B cell (primary cell): Measurements from ENCODE around the gene ATAD2B. TPM values are rescaled to one million over a fixed set of nuclear protein-coding genes. Genes with fewer than 3 reads are reported as not detected.

ENCODE experiments used
- ATAC-seq: fragments of 200-7000 bp; cut with Tn5 transposase; one replicate; pipeline ENCODE4 v1.10.0; 2021; ENCODE audit warnings: low read depth, mild to moderate bottlenecking, moderate number of reproducible peaks, moderate library complexity
- CTCF ChIA-PET: fragments of 350-600 bp; sonication (Branson Sonifier 250); formaldehyde crosslinking; loops from one replicate; lab custom pipeline; 2021; ENCODE audit warnings: antibody characterized with exemption, inconsistent platforms; lab: Charles Lee
- POLR2A ChIA-PET: fragments of 350-600 bp; sonication (Branson Sonifier 250); formaldehyde crosslinking; loops from one replicate; lab custom pipeline; 2021; ENCODE audit warnings: antibody characterized with exemption; lab: Charles Lee
- DNase-seq: peaks from one replicate; pipeline ENCODE4 v3.0.0; 2013
- H2AFZ ChIP-seq: 2 replicates; pipeline ENCODE4 v1.6.1; 2012; ENCODE audit warnings: mild to moderate bottlenecking, low read depth, low read length; ENCODE audit not compliant: insufficient read depth, poor library complexity, severe bottlenecking
- H3K27ac ChIP-seq, 2 donors: 1 replicate in 1 of 2; 2 replicates in 1 of 2; pipeline ENCODE4 v1.5.1; 2012 to 2013; ENCODE audit warnings: low read length in 2 of 2, mild to moderate bottlenecking in 2 of 2, moderate library complexity in 1 of 2
- H3K27me3 ChIP-seq, 4 experiments: fragments of 200-600 bp in 1 of 4; sonication (generic) in 1 of 4; replicated peaks in 1 of 4; 1 replicate in 2 of 4; 2 replicates in 2 of 4; pipeline versions ENCODE4 v1.6.1 to v1.7.0; 2013 to 2016; ENCODE audit warnings: low read length in 3 of 4, mild to moderate bottlenecking in 2 of 4, mixed read lengths in 1 of 4, moderate library complexity in 1 of 4; ENCODE audit not compliant: insufficient read depth in 4 of 4, control insufficient read depth in 3 of 4; ENCODE audit errors: control extremely low read depth in 1 of 4
- H3K36me3 ChIP-seq, 2 experiments: replicated peaks in 1 of 2; 1 replicate in 1 of 2; 2 replicates in 1 of 2; pipeline versions ENCODE4 v1.6.1 to v1.7.1; 2013; ENCODE audit warnings: low read length in 1 of 2; ENCODE audit not compliant: insufficient read depth in 2 of 2, control insufficient read depth in 1 of 2; ENCODE audit errors: control extremely low read depth in 1 of 2, extremely low read depth in 1 of 2
- H3K4me1 ChIP-seq, 2 donors: fragments of 200-600 bp in 1 of 2; sonication (generic) in 1 of 2; 1 replicate in 1 of 2; 2 replicates in 1 of 2; pipeline versions ENCODE4 v1.5.1 to v1.6.1; 2013 to 2017; ENCODE audit warnings: low read length in 2 of 2; ENCODE audit not compliant: control insufficient read depth in 2 of 2, insufficient read depth in 2 of 2
- H3K4me2 ChIP-seq: replicated peaks from 2 replicates; pipeline ENCODE3; 2012; ENCODE audit warnings: mild to moderate bottlenecking, low read depth, low read length; ENCODE audit not compliant: poor library complexity, severe bottlenecking
- H3K4me3 ChIP-seq, 5 experiments: fragments of 200-600 bp in 1 of 5; sonication (generic) in 1 of 5; 1 replicate in 3 of 5; 2 replicates in 2 of 5; pipeline versions ENCODE4 v1.5.1 to v1.7.0; 2011 to 2016; ENCODE audit warnings: low read length in 4 of 5, mild to moderate bottlenecking in 4 of 5, low read depth in 2 of 5, control low read depth in 1 of 5, moderate library complexity in 1 of 5; ENCODE audit not compliant: insufficient read depth in 1 of 5; ENCODE audit errors: control extremely low read depth in 1 of 5, extremely low read depth in 1 of 5
- H3K79me2 ChIP-seq: fragments of 200-600 bp; sonication (generic); one replicate; pipeline ENCODE4 v1.6.0; 2016; ENCODE audit warnings: low read length; ENCODE audit not compliant: control insufficient read depth, insufficient read depth
- H3K9ac ChIP-seq: fragments of 200-600 bp; sonication (generic); 2 replicates; pipeline ENCODE4 v1.6.1; 2017; ENCODE audit warnings: mild to moderate bottlenecking, low read length, moderate library complexity
- H3K9me3 ChIP-seq, 3 donors: one replicate each; pipeline versions ENCODE4 v1.6.1 to v1.7.1; 2013; ENCODE audit warnings: low read length in 2 of 3; ENCODE audit not compliant: control insufficient read depth in 2 of 3, insufficient read depth in 1 of 3; ENCODE audit errors: control extremely low read depth in 1 of 3
- H4K20me1 ChIP-seq: 2 replicates; pipeline ENCODE4 v1.6.0; 2012; ENCODE audit warnings: mild to moderate bottlenecking, low read length; ENCODE audit not compliant: insufficient read depth, control insufficient read depth, poor library complexity, severe bottlenecking
- H3K27ac Mint-ChIP-seq: one replicate; pipeline ENCODE4 v1.8.0; 2021; ENCODE audit warnings: mixed read lengths
- H3K27me3 Mint-ChIP-seq: one replicate; pipeline ENCODE4 v1.8.0; 2021; ENCODE audit warnings: mixed read lengths
- H3K4me1 Mint-ChIP-seq: one replicate; pipeline ENCODE4 v1.8.0; 2021; ENCODE audit warnings: mixed read lengths
- H3K4me3 Mint-ChIP-seq: one replicate; pipeline ENCODE4 v1.8.0; 2021; ENCODE audit warnings: mixed read lengths
- H3K9me3 Mint-ChIP-seq: one replicate; pipeline ENCODE4 v1.8.0; 2022; ENCODE audit warnings: mixed read lengths; ENCODE audit not compliant: insufficient read depth
- EZH2 ChIP-seq: IDR thresholded peaks from 2 replicates; pipeline ENCODE4 v1.6.1; 2012; ENCODE audit warnings: borderline replicate concordance, low read depth, mild to moderate bottlenecking, moderate library complexity, low read length; ENCODE audit not compliant: insufficient read depth, poor library complexity, severe bottlenecking
- WGBS: methylation state at CpG from one replicate; pipeline ENCODE4 v1.1.5; 2013; ENCODE audit warnings: missing lambda C conversion rate; ENCODE audit not compliant: insufficient coverage; 5-methylcytosine and 5-hydroxymethylcytosine counted together
- intact Hi-C: fragments of 100-400 bp; cut with micrococcal nuclease; formaldehyde crosslinking; loops from one replicate; pipeline ENCODE4 v1.10.0; 2022
- polyA plus RNA-seq: library from polyadenylated mRNA; depleted of rRNA; stranded (reverse); fragments of >200 nt; gene quantifications from 2 replicates; pipeline ENCODE4 v1.2.3, GENCODE V29; 2012
- total RNA-seq, 2 donors: library from RNA; stranded (reverse); fragments of 120-200 nt in 1 of 2; gene quantifications; 1 replicate in 1 of 2; 2 replicates in 1 of 2; pipeline versions ENCODE4 v1.2.3 to v1.2.4, GENCODE V29; 2013 to 2022
- TF ChIP-seq, protein P1 (sequence below): fragments of 200-600 bp; IDR thresholded peaks from one replicate; pipeline ENCODE4 v1.8.0; 2022; ENCODE audit warnings: antibody characterized with exemption, mild to moderate bottlenecking

The ATAD2B gene
- total and polyA plus RNA-seq, 2 donors (not counting 1 experiment from before 2014, with no cell fraction given) = 5.1 to 90.8 TPM

DNA sequence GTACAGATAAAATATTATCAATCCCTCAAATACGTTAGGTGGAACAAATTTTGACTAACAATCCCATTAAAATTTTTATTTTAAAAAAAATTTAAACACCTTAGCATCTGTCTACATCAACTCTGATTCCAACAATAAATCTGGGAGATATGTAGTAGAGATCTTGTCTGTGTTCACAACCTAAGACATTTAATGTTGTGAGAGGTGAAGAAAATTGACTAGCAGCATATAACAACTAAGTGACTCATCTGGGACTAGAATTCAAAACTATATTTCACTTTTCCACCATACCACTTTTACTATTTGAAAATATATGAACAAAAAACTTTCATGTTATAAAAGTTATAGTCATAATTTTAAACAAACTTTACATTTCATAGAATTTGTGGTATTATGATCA is 97.9 kb downstream of the ATAD2B start:
- no peaks in the 10 kb centered on the region for H3K4me1 ChIP-seq
- Mint-ChIP-seq H3K4me1 (no peaks in the 10 kb centered on the region), H3K4me3 (no peak overlapping the region), H3K27ac (no peak overlapping the region), H3K27me3 (no peaks in the 10 kb centered on the region), H3K9me3 (no peaks in the 10 kb centered on the region)
- peaks cover 3% of the 10 kb centered on the region for H4K20me1 ChIP-seq
- H3K9me3 ChIP-seq = no peaks in the 10 kb centered on the region
- H3K36me3 ChIP-seq = peaks cover 4 to 7% of the 10 kb centered on the region in 2 experiments
- no peak overlapping the region for H3K27ac ChIP-seq
- no peak for ATAC-seq
- WGBS = no CpG with 5 or more reads among the region's 1 CpG
- H3K4me3 ChIP-seq = no peak overlapping the region
- TF ChIP-seq EZH2 = no peak
- TF ChIP-seq, protein P1, sequence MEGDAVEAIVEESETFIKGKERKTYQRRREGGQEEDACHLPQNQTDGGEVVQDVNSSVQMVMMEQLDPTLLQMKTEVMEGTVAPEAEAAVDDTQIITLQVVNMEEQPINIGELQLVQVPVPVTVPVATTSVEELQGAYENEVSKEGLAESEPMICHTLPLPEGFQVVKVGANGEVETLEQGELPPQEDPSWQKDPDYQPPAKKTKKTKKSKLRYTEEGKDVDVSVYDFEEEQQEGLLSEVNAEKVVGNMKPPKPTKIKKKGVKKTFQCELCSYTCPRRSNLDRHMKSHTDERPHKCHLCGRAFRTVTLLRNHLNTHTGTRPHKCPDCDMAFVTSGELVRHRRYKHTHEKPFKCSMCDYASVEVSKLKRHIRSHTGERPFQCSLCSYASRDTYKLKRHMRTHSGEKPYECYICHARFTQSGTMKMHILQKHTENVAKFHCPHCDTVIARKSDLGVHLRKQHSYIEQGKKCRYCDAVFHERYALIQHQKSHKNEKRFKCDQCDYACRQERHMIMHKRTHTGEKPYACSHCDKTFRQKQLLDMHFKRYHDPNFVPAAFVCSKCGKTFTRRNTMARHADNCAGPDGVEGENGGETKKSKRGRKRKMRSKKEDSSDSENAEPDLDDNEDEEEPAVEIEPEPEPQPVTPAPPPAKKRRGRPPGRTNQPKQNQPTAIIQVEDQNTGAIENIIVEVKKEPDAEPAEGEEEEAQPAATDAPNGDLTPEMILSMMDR = no peak
- CTCF ChIA-PET = interaction anchor here (6.8 kb wide), 1 partner anchor 256 kb away, joined by 154 read pairs; the partner anchor contains the start of gene TP53I3
- no peaks in the 10 kb centered on the region for H3K27me3 ChIP-seq
- H2AFZ ChIP-seq = no peak overlapping the region
- intact Hi-C loops = no loop called here
- no peak for DNase-seq
- no peak overlapping the region for H3K9ac ChIP-seq
- POLR2A ChIA-PET = no interaction called here
- no peaks in the 10 kb centered on the region for H3K79me2 ChIP-seq
- no peak overlapping the region for H3K4me2 ChIP-seq

DNA sequence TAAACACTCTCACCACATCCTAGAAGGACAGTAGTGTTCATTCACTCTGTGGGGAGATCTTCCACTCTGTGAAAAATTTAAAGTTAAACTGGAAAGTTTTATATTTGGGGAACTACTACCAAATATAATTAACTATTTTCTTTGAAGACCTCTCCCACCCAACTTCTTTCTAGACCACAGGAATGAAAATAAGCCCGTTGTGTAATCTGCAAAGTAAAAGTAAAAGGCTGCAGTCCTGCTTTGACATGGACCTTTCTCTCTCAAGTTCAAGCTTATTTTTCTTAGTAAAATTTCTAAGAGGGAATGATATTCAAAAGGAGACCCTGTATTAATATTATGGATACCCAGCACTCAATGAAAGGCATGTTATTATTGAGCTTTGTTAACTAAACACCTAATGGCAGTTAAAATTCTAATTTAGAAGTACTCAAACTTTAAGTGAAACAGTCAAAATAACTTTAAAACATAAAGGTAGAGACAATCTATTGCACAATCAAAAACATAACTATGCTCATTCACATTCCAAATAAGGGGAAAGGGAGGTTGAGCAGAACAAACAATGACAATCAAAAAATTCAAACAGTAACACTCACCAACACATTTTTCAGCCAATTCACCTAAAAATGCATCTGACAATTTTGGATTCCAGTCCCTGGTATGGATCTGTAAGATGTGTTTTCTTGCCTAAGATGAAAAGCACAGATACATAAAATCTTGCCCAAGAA is 98.5 kb downstream of the ATAD2B start:
- H3K4me3 ChIP-seq = no peak overlapping the region
- Mint-ChIP-seq H3K27me3 (no peaks in the 10 kb centered on the region), H3K4me3 (no peak overlapping the region), H3K27ac (peak overlapping the region; percentile 7), H3K4me1 (no peaks in the 10 kb centered on the region), H3K9me3 (no peaks in the 10 kb centered on the region)
- H4K20me1 ChIP-seq = peaks cover 3% of the 10 kb centered on the region
- peaks cover 4 to 8% of the 10 kb centered on the region in 2 experiments for H3K36me3 ChIP-seq
- no peak overlapping the region for H2AFZ ChIP-seq
- no peak overlapping the region for H3K9ac ChIP-seq
- no peaks in the 10 kb centered on the region for H3K79me2 ChIP-seq
- ChIA-PET POLR2A (no interaction called here), CTCF (interaction anchor here (6.8 kb wide), 1 partner anchor 256 kb away, joined by 154 read pairs; the partner anchor contains the start of gene TP53I3)
- peak overlapping the region in 1 of 2 donors; percentile 10 for H3K27ac ChIP-seq
- intact Hi-C loops = no loop called here
- H3K9me3 ChIP-seq = no peaks in the 10 kb centered on the region
- no peaks in the 10 kb centered on the region for H3K27me3 ChIP-seq
- TF ChIP-seq EZH2 = no peak
- TF ChIP-seq, protein P1 = no peak
- H3K4me1 ChIP-seq = no peaks in the 10 kb centered on the region
- H3K4me2 ChIP-seq = no peak overlapping the region
- DNase-seq (no peak), ATAC-seq (no peak)
- no CpG with 5 or more reads among the region's 1 CpG for WGBS
